Liver (tissue), 3 donors: ENCODE results near the gene TMEM248.
"Not testable (repeated sequence)": the region's sequence is repeated elsewhere in the genome, so short reads cannot be mapped to it uniquely, and the experiment has no call there.

Experiments used
- EGR1 ChIP-seq, 2 donors: IDR thresholded peaks; 2 replicates each; pipeline ENCODE4 v1.6.1; 2016 to 2018; ENCODE audit warnings: antibody characterized with exemption in 2 of 2, low read depth in 2 of 2
- GABPA ChIP-seq, 2 donors: IDR thresholded peaks in 1 of 2; conservative IDR thresholded peaks in 1 of 2; 2 replicates each; pipeline ENCODE4 v1.6.1; 2016; ENCODE audit warnings: antibody characterized with exemption in 2 of 2, mild to moderate bottlenecking in 1 of 2, moderate library complexity in 1 of 2
- HNF4A ChIP-seq, 2 donors: conservative IDR thresholded peaks; 2 replicates each; pipeline ENCODE4 v1.6.1; 2016; ENCODE audit warnings: antibody characterized with exemption in 2 of 2, mild to moderate bottlenecking in 2 of 2
- JUND ChIP-seq, 2 donors: IDR thresholded peaks; 2 replicates each; pipeline ENCODE4 v1.6.1; 2016; ENCODE audit warnings: antibody characterized with exemption in 2 of 2
- TF ChIP-seq, protein P1 (sequence below): fragments of 150-350 bp; IDR thresholded peaks from 2 replicates; pipeline ENCODE4 v1.5.1; 2017; ENCODE audit warnings: improper control_type of control experiment, low read depth, low read length; ENCODE audit not compliant: missing input control
- donor health status: healthy.
- donor health status: healthy.

GRCh38 chr7:66880577-66880976, 40.4 kb upstream of the TMEM248 start:
- TF ChIP-seq, protein P1, sequence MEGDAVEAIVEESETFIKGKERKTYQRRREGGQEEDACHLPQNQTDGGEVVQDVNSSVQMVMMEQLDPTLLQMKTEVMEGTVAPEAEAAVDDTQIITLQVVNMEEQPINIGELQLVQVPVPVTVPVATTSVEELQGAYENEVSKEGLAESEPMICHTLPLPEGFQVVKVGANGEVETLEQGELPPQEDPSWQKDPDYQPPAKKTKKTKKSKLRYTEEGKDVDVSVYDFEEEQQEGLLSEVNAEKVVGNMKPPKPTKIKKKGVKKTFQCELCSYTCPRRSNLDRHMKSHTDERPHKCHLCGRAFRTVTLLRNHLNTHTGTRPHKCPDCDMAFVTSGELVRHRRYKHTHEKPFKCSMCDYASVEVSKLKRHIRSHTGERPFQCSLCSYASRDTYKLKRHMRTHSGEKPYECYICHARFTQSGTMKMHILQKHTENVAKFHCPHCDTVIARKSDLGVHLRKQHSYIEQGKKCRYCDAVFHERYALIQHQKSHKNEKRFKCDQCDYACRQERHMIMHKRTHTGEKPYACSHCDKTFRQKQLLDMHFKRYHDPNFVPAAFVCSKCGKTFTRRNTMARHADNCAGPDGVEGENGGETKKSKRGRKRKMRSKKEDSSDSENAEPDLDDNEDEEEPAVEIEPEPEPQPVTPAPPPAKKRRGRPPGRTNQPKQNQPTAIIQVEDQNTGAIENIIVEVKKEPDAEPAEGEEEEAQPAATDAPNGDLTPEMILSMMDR, result not testable (repeated sequence)
- not testable (repeated sequence) for TF ChIP-seq GABPA (IDR thresholded peaks at IDR 0.05 in 1 of 2, conservative IDR thresholded peaks at IDR 0.05 in 1 of 2); JUND (IDR thresholded peaks at IDR 0.05); HNF4A (conservative IDR thresholded peaks at IDR 0.05); EGR1 (IDR thresholded peaks at IDR 0.05; ENCODE audit: low read depth in 2 of 2)
